WTC11 (cell line): ENCODE results near the gene C19orf47. TPM values are rescaled to one million over a fixed set of nuclear protein-coding genes. Genes with fewer than 3 reads are reported as not detected.

Experiments
- ATAC-seq: fragments of 200-7000 bp; cut with Tn5 transposase; 2 replicates; pipeline ENCODE4 v1.10.0; 2021; ENCODE audit warnings: mild to moderate bottlenecking, moderate library complexity
- CTCF ChIA-PET: fragments of 300-600 bp; sonication (Branson Sonifier 250); formaldehyde crosslinking; loops from one replicate; lab custom pipeline; 2021; ENCODE audit warnings: antibody characterized with exemption; lab: Charles Lee
- POLR2A ChIA-PET: fragments of 350-600 bp; sonication (Branson Sonifier 250); formaldehyde crosslinking; loops from one replicate; lab custom pipeline; 2021; ENCODE audit warnings: antibody characterized with exemption; lab: Charles Lee
- DNase-seq: peaks from one replicate; pipeline ENCODE4 v3.0.0; 2021; ENCODE audit warnings: low spot score
- H3K27ac Mint-ChIP-seq: 2 replicates; pipeline ENCODE4 v1.8.0; 2021; ENCODE audit warnings: mixed read lengths
- H3K27me3 Mint-ChIP-seq: 2 replicates; pipeline ENCODE4 v1.8.0; 2021; ENCODE audit warnings: low read depth, mild to moderate bottlenecking, moderate library complexity, mixed read lengths
- H3K36me3 Mint-ChIP-seq: 2 replicates; pipeline ENCODE4 v1.8.0; 2021; ENCODE audit warnings: mixed read lengths
- H3K4me1 Mint-ChIP-seq: 2 replicates; pipeline ENCODE4 v1.8.0; 2022; ENCODE audit warnings: mixed read lengths
- H3K4me3 Mint-ChIP-seq: 2 replicates; pipeline ENCODE4 v1.8.0; 2021; ENCODE audit warnings: mild to moderate bottlenecking, moderate library complexity, mixed read lengths
- H3K9me3 Mint-ChIP-seq: 2 replicates; pipeline ENCODE4 v1.8.0; 2021; ENCODE audit warnings: mixed read lengths
- ATF6 ChIP-seq: sonication (generic); formaldehyde crosslinking; IDR thresholded peaks from 2 replicates; pipeline ENCODE4 v1.8.1; 2023; ENCODE audit warnings: mild to moderate bottlenecking, missing genetic modification reagents
- CREB1 ChIP-seq: sonication (generic); formaldehyde crosslinking; IDR thresholded peaks from 2 replicates; pipeline ENCODE4 v1.8.0; 2023; ENCODE audit warnings: mild to moderate bottlenecking, missing genetic modification reagents
- E2F4 ChIP-seq: sonication (generic); formaldehyde crosslinking; IDR thresholded peaks from 2 replicates; pipeline ENCODE4 v1.8.1; 2022; ENCODE audit warnings: low read depth, mild to moderate bottlenecking, moderate library complexity, missing genetic modification reagents, borderline replicate concordance
- ELF4 ChIP-seq: sonication (generic); formaldehyde crosslinking; IDR thresholded peaks from 2 replicates; pipeline ENCODE4 v1.8.1; 2022; ENCODE audit warnings: low read depth, mild to moderate bottlenecking, moderate library complexity, missing genetic modification reagents
- IRF1 ChIP-seq: sonication (generic); formaldehyde crosslinking; IDR thresholded peaks from 2 replicates; pipeline ENCODE4 v1.8.0; 2023; ENCODE audit warnings: missing genetic modification reagents
- MAX ChIP-seq: sonication (generic); formaldehyde crosslinking; IDR thresholded peaks from 2 replicates; pipeline ENCODE4 v1.8.0; 2022; ENCODE audit warnings: mild to moderate bottlenecking, missing genetic modification reagents
- MLX ChIP-seq: sonication (generic); formaldehyde crosslinking; IDR thresholded peaks from 2 replicates; pipeline ENCODE4 v1.8.1; 2023; ENCODE audit warnings: mild to moderate bottlenecking, missing genetic modification reagents, moderate library complexity
- NFYB ChIP-seq: sonication (generic); formaldehyde crosslinking; conservative IDR thresholded peaks from 2 replicates; pipeline ENCODE4 v1.8.0; 2022; ENCODE audit warnings: low read depth, missing genetic modification reagents
- NR3C1 ChIP-seq: sonication (generic); formaldehyde crosslinking; conservative IDR thresholded peaks from 2 replicates; pipeline ENCODE4 v1.8.1; 2023; ENCODE audit warnings: low read depth, mild to moderate bottlenecking, missing genetic modification reagents
- PREB ChIP-seq: sonication (generic); formaldehyde crosslinking; IDR thresholded peaks from 2 replicates; pipeline ENCODE4 v1.8.1; 2022; ENCODE audit warnings: mild to moderate bottlenecking, missing genetic modification reagents, moderate library complexity, borderline replicate concordance
- PRRX2 ChIP-seq: fragments of 250-450 bp; sonication (Bioruptor Pico); IDR thresholded peaks from 2 replicates; pipeline ENCODE4 v1.8.0; 2021; ENCODE audit warnings: mild to moderate bottlenecking
- RELA ChIP-seq: sonication (generic); formaldehyde crosslinking; IDR thresholded peaks from 2 replicates; pipeline ENCODE4 v1.8.1; 2022; ENCODE audit warnings: missing genetic modification reagents, mild to moderate bottlenecking, borderline replicate concordance
- RORB ChIP-seq: fragments of 250-450 bp; sonication (Bioruptor Pico); IDR thresholded peaks from 2 replicates; pipeline ENCODE4 v1.9.0; 2021; ENCODE audit warnings: mild to moderate bottlenecking
- SMAD3 ChIP-seq: sonication (generic); formaldehyde crosslinking; IDR thresholded peaks from 2 replicates; pipeline ENCODE4 v1.8.0; 2022; ENCODE audit warnings: missing genetic modification reagents, mild to moderate bottlenecking, borderline replicate concordance
- ZBTB43 ChIP-seq: sonication (generic); formaldehyde crosslinking; IDR thresholded peaks from 2 replicates; pipeline ENCODE4 v1.8.1; 2023; ENCODE audit warnings: mild to moderate bottlenecking, missing genetic modification reagents
- ZMAT4 ChIP-seq: fragments of 250-450 bp; sonication (Bioruptor Pico); IDR thresholded peaks from 2 replicates; pipeline ENCODE4 v1.9.0; 2021; ENCODE audit warnings: mild to moderate bottlenecking
- ZNF423 ChIP-seq: fragments of 250-450 bp; sonication (Bioruptor Pico); IDR thresholded peaks from 2 replicates; pipeline ENCODE4 v2.1.2; 2022; ENCODE audit warnings: mild to moderate bottlenecking, moderate library complexity
- ZNF425 ChIP-seq: fragments of 250-450 bp; sonication (Bioruptor Pico); conservative IDR thresholded peaks from 2 replicates; pipeline ENCODE4 v1.9.0; 2021; ENCODE audit warnings: mild to moderate bottlenecking
- ZNF512 ChIP-seq: sonication (generic); formaldehyde crosslinking; IDR thresholded peaks from 2 replicates; pipeline ENCODE4 v1.8.1; 2022; ENCODE audit warnings: missing genetic modification reagents, borderline replicate concordance
- total RNA-seq: library from RNA; stranded (reverse); gene quantifications from 3 replicates; pipeline ENCODE4 v1.2.3, GENCODE V29; 2021

C19orf47 gene
- total RNA-seq, 1 experiment from 2014 or later = 15.6 TPM

GRCh38 chr19:40341601-40342482, 6.4 kb downstream of the C19orf47 start:
- TF ChIP-seq ZMAT4 (CRISPR knock-in tag) = no peak
- no peak for TF ChIP-seq MAX (CRISPR knock-in tag)
- no peak for TF ChIP-seq CREB1 (CRISPR knock-in tag)
- no peak for TF ChIP-seq MLX
- TF ChIP-seq SMAD3 (CRISPR knock-in tag) = no peak
- TF ChIP-seq PRRX2 (CRISPR knock-in tag) = no peak
- TF ChIP-seq ELF4 (CRISPR knock-in tag) = no peak
- TF ChIP-seq NR3C1 (CRISPR knock-in tag) = no peak
- no peak for TF ChIP-seq ZBTB43 (CRISPR knock-in tag)
- Mint-ChIP-seq H3K27ac (0 out of 2 replicates have a peak overlapping the region, but pooled peaks have one; percentile 19), H3K36me3 (peaks cover 5% of the 10 kb centered on the region; the same call in 1 of the 2 replicates), H3K27me3 (no peaks in the 10 kb centered on the region), H3K9me3 (no peaks in the 10 kb centered on the region), H3K4me1 (no peaks in the 10 kb centered on the region), H3K4me3 (no peak overlapping the region)
- CTCF ChIA-PET = no interaction called here
- POLR2A ChIA-PET = no interaction called here
- no peak for DNase-seq
- no peak for ATAC-seq

- Mint-ChIP-seq H3K4me3 (no peak overlapping the region), H3K27me3 (no peaks in the 10 kb centered on the region), H3K27ac (no peak overlapping the region), H3K4me1 (no peaks in the 10 kb centered on the region), H3K9me3 (no peaks in the 10 kb centered on the region), H3K36me3 (peaks cover 12% of the 10 kb centered on the region)
- ChIA-PET POLR2A (interaction anchor here (0.6 kb wide), 1 partner anchor 23 kb away, joined by 4 read pairs; no protein-coding TSS in a partner anchor), CTCF (no interaction called here)
- DNase-seq (no peak), ATAC-seq (no peak)
- TF ChIP-seq PREB (CRISPR knock-in tag) (no peak), ZNF512 (CRISPR knock-in tag) (no peak), NFYB (CRISPR knock-in tag) (no peak), ZNF425 (CRISPR knock-in tag) (no peak), ZNF423 (CRISPR knock-in tag) (no peak), ATF6 (CRISPR knock-in tag) (no peak), RELA (CRISPR knock-in tag) (no peak), IRF1 (CRISPR knock-in tag) (no peak), RORB (CRISPR knock-in tag) (no peak), MLX (no peak), E2F4 (no peak)
Observed at GRCh38 chr19:40339018-40339728, 9.0 kb downstream of the C19orf47 start.
